GM12878 (cell line): ENCODE data around the gene SCN4A. TPM values are rescaled to one million over a fixed set of nuclear protein-coding genes. Genes with fewer than 3 reads are reported as not detected.

Source experiments
- ATAC-seq: fragments of 200-7000 bp; cut with Tn5 transposase; 3 replicates; pipeline ENCODE4 v1.9.1; 2020; ENCODE audit warnings: mild to moderate bottlenecking, moderate library complexity
- BruUV-seq: library from RNA; stranded (reverse); fragments of 400-500 nt; replicated peaks from 2 replicates; lab custom pipeline; 2021; lab: Mats Ljungman, UMichigan
- CTCF ChIA-PET: fragments of 300-600 bp; sonication (Branson Sonifier 250); formaldehyde crosslinking; extraction: SDS; loops from one replicate; lab custom pipeline; 2021; ENCODE audit warnings: inconsistent platforms; lab: Yijun Ruan, JAX
- POLR2A ChIA-PET: fragments of 350-600 bp; formaldehyde crosslinking; extraction: SDS; loops from one replicate; lab custom pipeline; 2021; ENCODE audit warnings: inconsistent platforms; lab: Charles Lee
- RAD21 ChIA-PET: fragments of 300-600 bp; sonication (Branson Sonifier 250); formaldehyde crosslinking; loops from one replicate; lab custom pipeline; 2023; ENCODE audit warnings: antibody characterized with exemption; ENCODE audit not compliant: unreplicated experiment; lab: Charles Lee
- SMC1A ChIA-PET: fragments of 300-600 bp; sonication (Branson Sonifier 250); formaldehyde crosslinking; loops from one replicate; lab custom pipeline; 2023; ENCODE audit not compliant: unreplicated experiment, uncharacterized antibody; lab: Charles Lee
- DNase-seq: peaks from one replicate; pipeline ENCODE4 v3.0.0-alpha.2; 2011; ENCODE audit warnings: low read depth, low spot score
- FAIRE-seq: peaks from 3 replicates; lab custom pipeline; 2011; peaks lifted over from hg19 to GRCh38; lab: Jason Lieb, UNC
- H2AFZ ChIP-seq: 2 replicates; pipeline ENCODE4 v1.6.0; 2011; ENCODE audit warnings: low read depth, low read length, control low read depth; ENCODE audit not compliant: control insufficient read depth
- H3K27ac ChIP-seq: 2 replicates; pipeline ENCODE4 v1.5.1; 2011; ENCODE audit warnings: control low read depth; ENCODE audit not compliant: control insufficient read depth, insufficient read depth
- H3K27me3 ChIP-seq, 2 experiments: replicated peaks in 1 of 2; 2 replicates each; pipeline versions ENCODE4 v1.6.0 to v1.6.1; 2011; ENCODE audit warnings: low read length in 1 of 2; ENCODE audit not compliant: control insufficient read depth in 2 of 2, insufficient read depth in 2 of 2
- H3K36me3 ChIP-seq, 2 experiments: 2 replicates each; pipeline ENCODE4 v1.5.1; 2011; ENCODE audit warnings: low read length in 1 of 2; ENCODE audit not compliant: control insufficient read depth in 2 of 2, insufficient read depth in 2 of 2
- H3K4me1 ChIP-seq: 2 replicates; pipeline ENCODE4 v1.6.1; 2011; ENCODE audit warnings: mild to moderate bottlenecking, low read length, moderate library complexity, mixed read lengths; ENCODE audit not compliant: control insufficient read depth, insufficient read depth
- H3K4me2 ChIP-seq: 2 replicates; pipeline ENCODE4 v1.6.0; 2011; ENCODE audit warnings: control low read depth; ENCODE audit not compliant: control insufficient read depth, insufficient read depth
- H3K4me3 ChIP-seq: fragments of 200-600 bp; sonication (generic); 2 replicates; pipeline ENCODE4 v1.5.1; 2016
- H3K79me2 ChIP-seq: 2 replicates; pipeline ENCODE4 v1.6.0; 2011; ENCODE audit warnings: low read length; ENCODE audit not compliant: control insufficient read depth, insufficient read depth
- H3K9ac ChIP-seq: 2 replicates; pipeline ENCODE4 v1.8.0; 2011; ENCODE audit warnings: low read length, control low read depth, mixed read lengths; ENCODE audit not compliant: control insufficient read depth, insufficient read depth
- H3K9me3 ChIP-seq: replicated peaks from 3 replicates; pipeline ENCODE4 v1.5.1; 2011; ENCODE audit warnings: mild to moderate bottlenecking, low read length; ENCODE audit not compliant: control insufficient read depth, insufficient read depth
- H4K20me1 ChIP-seq: 2 replicates; pipeline ENCODE4 v1.6.0; 2011; ENCODE audit not compliant: control insufficient read depth, insufficient read depth
- EED ChIP-seq: sonication (generic); IDR thresholded peaks from 2 replicates; pipeline ENCODE4 v1.6.1; 2016; ENCODE audit warnings: antibody characterized with exemption, low read depth
- IKZF1 ChIP-seq: fragments of 450-650 bp; conservative IDR thresholded peaks from 2 replicates; pipeline ENCODE4 v1.6.1; 2017; ENCODE audit warnings: antibody characterized with exemption, mild to moderate bottlenecking
- KLF5 ChIP-seq: fragments of 450-650 bp; IDR thresholded peaks from 2 replicates; pipeline ENCODE4 v1.6.1; 2014; ENCODE audit warnings: mild to moderate bottlenecking; ENCODE audit not compliant: partially characterized antibody
- POLR2AphosphoS5 ChIP-seq: IDR thresholded peaks from 2 replicates; pipeline ENCODE4 v1.6.1; 2011; ENCODE audit warnings: mild to moderate bottlenecking, low read length, inconsistent platforms
- SIN3A ChIP-seq: IDR thresholded peaks from 2 replicates; pipeline ENCODE4 v1.6.1; 2012; ENCODE audit warnings: low read depth, low read length, improper control_type of control experiment
- WGBS: methylation state at CpG from one replicate; pipeline ENCODE4 v1.1.6; 2016; ENCODE audit warnings: low lambda C conversion rate; ENCODE audit not compliant: insufficient replicate concordance, insufficient coverage; ENCODE audit errors: missing lambda C conversion rate; 5-methylcytosine and 5-hydroxymethylcytosine counted together
- in situ Hi-C: fragments of 300-500 bp; cut with MboI; formaldehyde crosslinking; loops from 9 replicates; pipeline ENCODE4 v1.14.3; 2018; ENCODE audit warnings: mixed read lengths
- intact Hi-C: fragments of 100-400 bp; cut with micrococcal nuclease; formaldehyde crosslinking; loops from one replicate; pipeline ENCODE4 v1.14.2; 2022; ENCODE audit not compliant: unreplicated experiment
- polyA plus RNA-seq, 11 experiments: library from polyadenylated mRNA; depleted of rRNA in 4 of 11; unstranded in 6 of 11; stranded (reverse) in 5 of 11; fragments of >200 nt; fragmentation: Nextera tagmentation in 4 of 11; fragmentation: Illumina TruSeq in 1 of 11; extraction: Ambion mirVana in 4 of 11; extraction: Trizol in 1 of 11; gene quantifications; 1 replicate in 1 of 11; 2 replicates in 10 of 11; pipeline versions ENCODE4 v1.2.1 to v1.2.3, GENCODE V29; 2011 to 2016; ENCODE audit warnings: inconsistent platforms in 2 of 11, missing spikeins in 2 of 11, low read depth in 1 of 11
- total RNA-seq, 4 experiments: library from RNA; depleted of rRNA in 3 of 4; stranded (reverse); fragments of >200 nt in 3 of 4; fragmentation: Illumina TruSeq in 1 of 4; extraction: Trizol in 1 of 4; gene quantifications; 2 replicates each; pipeline versions ENCODE4 v1.2.1 to v1.2.3, GENCODE V29; 2013 to 2021

The SCN4A gene
- total and polyA plus RNA-seq, 10 of the 15 experiments (the other 5 are each of a cell fraction or from before 2014, with no cell fraction given) = under 0.01 to 0.15 (median 0.07) TPM; not detected in 4

- Histone ChIP-seq H2AFZ (peak overlapping the region; percentile 95; the same call in 1 of the 2 replicates), H3K4me3 (peak overlapping the region; percentile 79; the same call in 1 of the 2 replicates), H3K79me2 (no peaks in the 10 kb centered on the region), H4K20me1 (no peaks in the 10 kb centered on the region), H3K27ac (no peak overlapping the region), H3K9ac (no peak overlapping the region; the same call in 1 of the 2 replicates), H3K4me1 (peaks cover 4% of the 10 kb centered on the region), H3K4me2 (peak overlapping the region; percentile 97), H3K27me3 (peaks cover 3 to 7% of the 10 kb centered on the region in 2 experiments; a peak in 3 of 4 replicates), H3K9me3 (no peaks in the 10 kb centered on the region), H3K36me3 (peaks cover 0 to 2% of the 10 kb centered on the region in 2 experiments; a peak in 2 of 4 replicates)
- ChIA-PET POLR2A (no interaction called here), SMC1A (no interaction called here), CTCF (interaction anchor here (0.8 to 1.8 kb wide), 5 partner anchors 18 to 77 kb away, joined by 3 to 6 read pairs (median 4); no protein-coding TSS in a partner anchor), RAD21 (no interaction called here)
- in situ Hi-C loops (no loop called here), intact Hi-C loops (no loop called here)
- DNase-seq = no peak
- no peak for ATAC-seq
- BruUV-seq = no TSS peak
- TF ChIP-seq POLR2AphosphoS5 (no peak), KLF5 (no peak), EED (0 out of 2 replicates have a peak, but pooled peaks have one; percentile 5), IKZF1 (no peak), SIN3A (0 out of 2 replicates have a peak, but pooled peaks have one; percentile 2)
- FAIRE-seq = no peak
- WGBS = 27% methylated on average over 19 of the region's 19 CpGs
Measured at GRCh38 chr17:63997341-63998048, 24.8 kb upstream of the SCN4A start.
